Hepatocyte (in vitro differentiated cells): ENCODE measurements around the gene SHH. TPM values are rescaled to one million over a fixed set of nuclear protein-coding genes. Genes with fewer than 3 reads are reported as not detected.

Experiments
- DNase-seq: peaks from one replicate; pipeline ENCODE4 v3.0.0-alpha.2; 2016; ENCODE audit warnings: low spot score
- H2AFZ ChIP-seq: fragments of 200-600 bp; sonication (generic); 2 replicates; pipeline ENCODE4 v1.6.0; 2016; ENCODE audit warnings: antibody characterized with exemption, mild to moderate bottlenecking
- H3K27ac ChIP-seq: fragments of 200-600 bp; sonication (generic); 2 replicates; pipeline ENCODE4 v1.5.1; 2016; ENCODE audit warnings: mild to moderate bottlenecking
- H3K27me3 ChIP-seq: fragments of 200-600 bp; sonication (generic); 2 replicates; pipeline ENCODE4 v1.6.1; 2016
- H3K36me3 ChIP-seq: fragments of 200-600 bp; sonication (generic); replicated peaks from 2 replicates; pipeline ENCODE4 v1.5.1; 2016; ENCODE audit warnings: low read depth; ENCODE audit not compliant: insufficient read depth
- H3K4me1 ChIP-seq: fragments of 200-600 bp; sonication (generic); 2 replicates; pipeline ENCODE4 v1.5.1; 2016; ENCODE audit warnings: mild to moderate bottlenecking, moderate library complexity; ENCODE audit not compliant: insufficient read depth
- H3K4me2 ChIP-seq: fragments of 200-600 bp; sonication (generic); 2 replicates; pipeline ENCODE4 v1.6.0; 2016
- H3K4me3 ChIP-seq: fragments of 200-600 bp; sonication (generic); 2 replicates; pipeline ENCODE4 v1.5.1; 2016; ENCODE audit warnings: mild to moderate bottlenecking
- H3K79me2 ChIP-seq: fragments of 200-600 bp; sonication (generic); 2 replicates; pipeline ENCODE4 v1.6.0; 2017; ENCODE audit warnings: mild to moderate bottlenecking
- H3K9me2 ChIP-seq: fragments of 200-600 bp; sonication (generic); replicated peaks from 2 replicates; pipeline ENCODE4 v1.6.0; 2017; ENCODE audit warnings: mild to moderate bottlenecking; ENCODE audit not compliant: insufficient read depth
- H3K9me3 ChIP-seq: fragments of 200-600 bp; sonication (generic); 2 replicates; pipeline ENCODE4 v1.5.1; 2016; ENCODE audit warnings: low read depth, mild to moderate bottlenecking
- H4K20me1 ChIP-seq: fragments of 200-600 bp; sonication (generic); 2 replicates; pipeline ENCODE4 v1.6.0; 2016; ENCODE audit warnings: mild to moderate bottlenecking; ENCODE audit not compliant: insufficient read depth, poor library complexity, severe bottlenecking
- CTCF ChIP-seq: fragments of 200-600 bp; sonication (generic); IDR thresholded peaks from 2 replicates; pipeline ENCODE4 v1.5.1; 2016; ENCODE audit warnings: antibody characterized with exemption, mild to moderate bottlenecking; ENCODE audit not compliant: poor library complexity
- EZH2 ChIP-seq: fragments of 200-600 bp; sonication (generic); IDR thresholded peaks from 2 replicates; pipeline ENCODE4 v1.6.1; 2016; ENCODE audit warnings: antibody characterized with exemption, mild to moderate bottlenecking, borderline replicate concordance
- EZH2phosphoT487 ChIP-seq: fragments of 200-600 bp; sonication (generic); IDR thresholded peaks from one replicate; pipeline ENCODE4 v1.6.1; 2018; ENCODE audit warnings: antibody characterized with exemption, mild to moderate bottlenecking, low read depth, moderate library complexity; ENCODE audit not compliant: unreplicated experiment, severe bottlenecking
- WGBS: methylation state at CpG from one replicate; pipeline ENCODE4 v1.1.6; 2016; ENCODE audit warnings: low lambda C conversion rate; ENCODE audit errors: missing lambda C conversion rate; 5-methylcytosine and 5-hydroxymethylcytosine counted together
- polyA plus RNA-seq: library from polyadenylated mRNA; unstranded; fragments of >200 nt; fragmentation: Nextera tagmentation; extraction: Ambion mirVana; gene quantifications from 2 replicates; pipeline ENCODE4 v1.2.1, GENCODE V29; 2016
- total RNA-seq: library from RNA; depleted of rRNA; stranded (reverse); fragments of >200 nt; gene quantifications from 2 replicates; pipeline ENCODE4 v1.2.3, GENCODE V29; 2014

Gene SHH
- total and polyA plus RNA-seq, 2 experiments from 2014 or later, result 12.1 to 21.2 TPM

GRCh38 chr7:155795951-155796350 lies 16.3 kb downstream of the SHH start:
- H3K27me3 ChIP-seq, result peaks cover 14% of the 10 kb centered on the region

GRCh38 chr7:155795401-155795800 lies 16.9 kb downstream of the SHH start:
- H3K36me3 ChIP-seq, result no peaks in the 10 kb centered on the region
- no peak overlapping the region for H3K27ac ChIP-seq
- no peak overlapping the region for H3K4me2 ChIP-seq
- H3K79me2 ChIP-seq, result no peaks in the 10 kb centered on the region
- H3K9me3 ChIP-seq, result no peaks in the 10 kb centered on the region
- H3K27me3 ChIP-seq, result peaks cover 8% of the 10 kb centered on the region
- H3K4me1 ChIP-seq, result no peaks in the 10 kb centered on the region
- no peak overlapping the region for H3K4me3 ChIP-seq
- 92% methylated on average over 7 of the region's 7 CpGs for WGBS
- no peak overlapping the region for H2AFZ ChIP-seq
- TF ChIP-seq CTCF (no peak), EZH2 (no peak), EZH2phosphoT487 (no peak)
- no peak for DNase-seq
- no peaks in the 10 kb centered on the region for H3K9me2 ChIP-seq
- H4K20me1 ChIP-seq, result no peaks in the 10 kb centered on the region

More at GRCh38 chr7:155795951-155796350, 16.3 kb downstream of the SHH start:
- no peak overlapping the region for H3K27ac ChIP-seq
- no peaks in the 10 kb centered on the region for H3K4me1 ChIP-seq
- no peak overlapping the region for H3K4me2 ChIP-seq
- no peak overlapping the region for H2AFZ ChIP-seq
- no peak overlapping the region for H3K4me3 ChIP-seq
- no peaks in the 10 kb centered on the region for H3K79me2 ChIP-seq
- DNase-seq, result no peak
- TF ChIP-seq EZH2 (no peak), EZH2phosphoT487 (no peak), CTCF (no peak)
- no peaks in the 10 kb centered on the region for H3K36me3 ChIP-seq
- no peaks in the 10 kb centered on the region for H3K9me3 ChIP-seq
- no peaks in the 10 kb centered on the region for H3K9me2 ChIP-seq
- WGBS, result 90% methylated on average over 8 of the region's 8 CpGs
- H4K20me1 ChIP-seq, result no peaks in the 10 kb centered on the region

- Histone ChIP-seq H3K79me2 (no peaks in the 10 kb centered on the region), H3K36me3 (no peaks in the 10 kb centered on the region), H3K27me3 (no peaks in the 10 kb centered on the region), H2AFZ (no peak overlapping the region), H3K9me3 (no peaks in the 10 kb centered on the region), H3K4me3 (no peak overlapping the region), H3K9me2 (no peaks in the 10 kb centered on the region), H3K4me1 (no peaks in the 10 kb centered on the region), H3K27ac (no peak overlapping the region), H3K4me2 (no peak overlapping the region), H4K20me1 (no peaks in the 10 kb centered on the region)
- TF ChIP-seq CTCF (no peak), EZH2phosphoT487 (no peak), EZH2 (no peak)
- WGBS, result 93% methylated on average over 9 of the region's 9 CpGs
- DNase-seq, result no peak
Measured at GRCh38 chr7:155794196-155794595, 18.1 kb downstream of the SHH start.

GRCh38 chr7:155793720-155794119 lies 18.5 kb downstream of the SHH start:
- Histone ChIP-seq H3K4me2 (no peak overlapping the region), H3K36me3 (no peaks in the 10 kb centered on the region)
- WGBS, result 89% methylated on average over 4 of the region's 4 CpGs

More at GRCh38 chr7:155793720-155794119, 18.5 kb downstream of the SHH start:
- Histone ChIP-seq H2AFZ (no peak overlapping the region), H3K79me2 (no peaks in the 10 kb centered on the region), H3K9me2 (no peaks in the 10 kb centered on the region), H3K27ac (no peak overlapping the region), H3K4me3 (no peak overlapping the region), H3K27me3 (no peaks in the 10 kb centered on the region), H3K4me1 (no peaks in the 10 kb centered on the region), H3K9me3 (no peaks in the 10 kb centered on the region), H4K20me1 (no peaks in the 10 kb centered on the region)
- DNase-seq, result no peak
- no peak for TF ChIP-seq EZH2phosphoT487
- TF ChIP-seq EZH2, result no peak
- TF ChIP-seq CTCF, result no peak
